HG02840 (cell line): ENCODE results near the gene BAHD1.

Experiments used
- ATAC-seq: cut with Tn5 transposase; IDR thresholded peaks from one replicate; pipeline ENCODE4 v1.9.1; 2021; ENCODE audit warnings: mild to moderate bottlenecking, moderate library complexity, moderate number of reproducible peaks; ENCODE audit not compliant: unreplicated experiment, low FRiP score

BAHD1 gene

DNA sequence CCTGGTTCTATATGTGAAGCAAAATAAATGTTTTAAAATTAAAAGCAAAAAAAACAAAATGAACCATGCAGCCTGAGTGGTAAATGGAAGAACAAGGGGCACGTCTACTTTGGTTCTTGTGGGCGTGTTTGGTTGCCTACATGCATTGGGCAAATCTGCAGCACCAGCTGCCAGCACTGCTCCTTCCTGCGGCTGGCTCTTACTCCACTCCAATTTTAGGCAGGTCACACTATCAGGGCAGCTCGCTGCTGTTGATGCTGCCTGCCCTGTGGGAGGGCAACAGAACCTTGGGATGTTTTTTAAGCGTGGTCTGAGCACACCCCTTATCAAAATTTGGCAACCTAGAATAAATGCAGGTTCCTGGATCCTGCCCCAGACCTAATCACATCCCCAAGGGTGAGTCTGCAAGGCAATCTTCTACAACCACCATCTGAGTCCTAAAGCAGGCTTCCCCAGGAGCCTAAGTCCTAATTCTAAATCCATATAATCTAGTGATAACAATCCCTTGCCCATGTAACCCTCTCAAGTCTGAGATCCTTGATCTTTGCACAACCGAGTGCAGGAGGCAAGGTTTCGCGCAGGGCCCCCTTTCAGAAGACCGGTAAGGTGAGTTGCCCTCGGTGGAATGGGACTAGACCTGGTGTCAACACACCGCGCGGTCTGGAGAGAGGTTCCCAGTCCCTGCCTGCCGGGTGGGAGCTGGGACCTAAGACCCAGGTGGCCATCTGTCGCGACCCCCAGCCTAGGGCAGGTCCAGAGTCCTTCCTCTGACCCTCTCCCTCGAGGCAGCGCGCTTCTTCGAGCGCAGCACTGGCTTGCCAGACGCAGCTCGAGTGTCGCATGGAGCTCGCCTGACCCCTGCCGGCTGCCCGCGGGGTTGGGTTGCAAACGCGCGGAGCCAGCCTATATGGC lies 19.3 kb upstream of the BAHD1 start:
- no peak for ATAC-seq

DNA sequence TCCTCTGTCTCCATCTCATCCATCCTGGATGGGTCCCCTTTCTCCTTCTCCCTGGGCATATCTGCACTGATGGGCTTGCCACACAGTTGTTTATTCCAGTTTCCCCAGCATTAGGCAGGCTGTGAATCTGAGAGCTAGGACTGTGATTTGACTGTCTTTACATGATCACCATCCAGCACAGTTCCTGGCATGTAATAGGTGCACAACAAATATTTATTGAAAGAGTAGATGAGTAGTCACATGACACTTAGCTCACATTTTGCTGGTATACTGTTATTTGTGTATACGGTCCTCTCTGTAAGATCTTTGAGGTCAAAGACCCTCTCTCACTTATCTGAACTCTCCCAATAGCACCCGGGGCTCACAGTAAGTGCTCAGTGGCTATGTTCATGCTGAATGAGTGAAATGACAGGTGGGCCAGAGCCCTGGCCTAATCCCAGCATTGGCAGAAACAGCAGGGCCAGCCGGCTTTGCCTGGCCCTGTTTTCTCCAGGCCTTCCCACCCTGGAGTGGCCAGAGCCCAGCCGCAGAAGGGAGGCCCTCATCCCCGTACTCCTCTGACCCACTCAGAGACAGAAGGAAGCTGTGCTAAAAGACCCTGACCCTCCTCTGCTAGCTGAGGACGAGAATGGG lies 16.2 kb upstream of the BAHD1 start:
- ATAC-seq, result no peak

DNA sequence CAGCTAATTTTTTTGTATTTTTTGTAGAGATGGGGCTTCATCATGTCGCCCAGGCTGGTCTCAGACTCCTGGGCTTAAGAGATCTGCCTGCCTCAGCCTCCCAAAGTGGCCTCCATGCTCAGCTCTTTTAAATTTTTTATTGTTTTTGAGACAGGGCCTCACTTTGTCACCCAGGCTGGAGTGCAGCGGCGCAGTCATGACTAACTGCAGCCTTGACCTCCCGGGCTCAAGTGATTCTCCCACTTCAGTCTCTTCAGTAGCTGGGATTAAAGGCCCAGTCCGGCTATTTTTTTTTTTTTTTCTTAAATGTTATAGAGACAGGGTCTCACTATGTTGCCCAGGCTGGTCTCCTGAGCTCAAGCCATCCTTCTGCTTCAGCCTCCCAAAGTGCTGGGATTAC lies 15.1 kb upstream of the BAHD1 start:
- ATAC-seq, result no peak

DNA sequence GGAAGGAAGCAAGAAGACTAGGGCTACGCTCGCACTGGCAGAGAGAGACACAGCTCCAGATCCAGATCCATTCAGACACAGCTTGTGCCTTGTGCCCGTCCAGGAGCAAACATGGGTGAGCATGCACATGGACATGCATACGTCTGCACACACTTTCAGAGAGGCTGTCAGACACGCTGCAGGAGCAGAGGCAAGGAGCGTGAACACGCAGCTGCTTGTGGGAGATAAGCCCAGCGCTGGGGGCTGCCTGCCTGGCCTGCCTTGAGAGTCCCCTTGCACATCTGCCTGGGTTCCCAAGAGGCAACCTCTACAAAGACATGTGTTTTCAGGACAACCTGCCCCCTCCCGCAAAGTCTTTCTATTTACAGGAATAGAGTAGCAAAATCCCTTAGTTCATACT lies 13.6 kb upstream of the BAHD1 start:
- no peak for ATAC-seq

DNA sequence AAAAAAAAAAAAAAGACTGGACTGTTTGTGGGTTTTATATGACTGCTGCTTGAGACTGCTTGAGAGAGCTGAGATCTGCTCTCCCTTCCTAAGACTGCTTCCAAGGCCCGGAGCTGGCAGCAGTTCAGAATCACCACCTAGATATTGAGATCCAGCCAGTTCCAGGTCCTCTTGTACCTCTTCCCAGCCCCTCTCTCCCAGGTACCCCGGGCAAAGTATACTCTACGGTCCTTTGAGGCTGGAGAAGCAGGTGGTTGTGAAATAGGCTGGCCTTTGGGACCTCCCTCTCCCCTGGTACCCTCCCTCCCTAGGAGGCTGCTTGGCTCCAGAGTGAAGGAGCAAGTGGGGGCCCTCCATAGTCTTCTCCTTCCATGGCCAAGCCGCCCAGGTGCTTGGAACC lies 12.6 kb upstream of the BAHD1 start:
- ATAC-seq, result no peak

DNA sequence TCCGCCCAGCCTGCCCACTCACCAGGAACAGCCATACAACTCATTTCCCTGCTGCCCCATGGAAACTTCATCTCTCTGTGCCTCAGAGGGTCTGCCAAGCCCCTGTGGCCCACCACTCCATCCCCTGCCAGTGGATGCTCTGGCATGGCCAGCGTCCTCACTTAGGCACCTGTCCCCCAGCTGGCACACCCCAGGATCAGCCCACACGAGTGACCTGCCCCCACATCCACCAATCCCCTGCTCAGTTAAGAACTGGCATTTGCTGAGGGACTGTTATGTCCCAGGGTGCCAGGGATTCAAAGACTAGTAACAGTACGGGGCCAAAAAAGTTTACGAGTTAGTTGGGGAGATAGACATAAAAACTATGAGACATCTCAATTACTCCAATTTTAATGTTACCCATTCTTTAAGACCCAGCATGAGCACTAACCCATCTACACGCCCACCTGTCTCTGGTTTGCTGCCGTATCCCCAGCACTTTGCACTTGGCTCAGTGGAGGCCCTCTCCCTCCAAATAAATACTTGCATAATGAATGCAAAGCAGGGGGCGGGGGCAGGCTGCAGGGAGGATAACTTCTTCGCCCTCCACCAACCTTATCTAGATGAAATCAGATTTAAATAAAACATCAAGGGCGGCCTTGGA lies 11.6 kb upstream of the BAHD1 start:
- ATAC-seq, result no peak

DNA sequence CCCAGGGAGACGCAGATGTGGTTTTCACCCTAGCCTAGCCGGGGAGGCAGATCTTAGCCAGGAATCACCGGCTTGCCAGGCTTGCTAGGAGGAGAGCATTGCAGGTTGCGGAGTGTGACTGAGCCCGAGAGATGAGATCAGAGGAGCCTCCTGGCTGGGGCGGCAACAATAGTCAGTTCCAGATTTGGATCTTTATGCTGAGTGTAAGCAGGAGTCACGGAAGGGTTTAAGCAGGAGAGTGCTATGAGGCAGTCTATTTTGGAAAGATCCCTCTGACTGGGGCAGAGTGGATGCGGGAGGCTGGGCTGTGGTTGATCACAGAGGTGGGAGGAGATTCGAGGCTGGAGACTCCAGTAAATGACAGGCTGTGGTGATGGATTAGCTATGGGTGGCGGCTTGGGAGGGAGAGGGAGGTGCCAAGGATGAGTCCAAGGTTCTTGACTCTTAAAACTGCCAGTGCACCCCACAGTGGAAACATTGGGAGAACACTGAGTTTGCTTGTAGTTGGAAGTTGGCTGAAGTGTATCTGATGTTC lies 10.4 kb upstream of the BAHD1 start:
- ATAC-seq, result no peak

DNA sequence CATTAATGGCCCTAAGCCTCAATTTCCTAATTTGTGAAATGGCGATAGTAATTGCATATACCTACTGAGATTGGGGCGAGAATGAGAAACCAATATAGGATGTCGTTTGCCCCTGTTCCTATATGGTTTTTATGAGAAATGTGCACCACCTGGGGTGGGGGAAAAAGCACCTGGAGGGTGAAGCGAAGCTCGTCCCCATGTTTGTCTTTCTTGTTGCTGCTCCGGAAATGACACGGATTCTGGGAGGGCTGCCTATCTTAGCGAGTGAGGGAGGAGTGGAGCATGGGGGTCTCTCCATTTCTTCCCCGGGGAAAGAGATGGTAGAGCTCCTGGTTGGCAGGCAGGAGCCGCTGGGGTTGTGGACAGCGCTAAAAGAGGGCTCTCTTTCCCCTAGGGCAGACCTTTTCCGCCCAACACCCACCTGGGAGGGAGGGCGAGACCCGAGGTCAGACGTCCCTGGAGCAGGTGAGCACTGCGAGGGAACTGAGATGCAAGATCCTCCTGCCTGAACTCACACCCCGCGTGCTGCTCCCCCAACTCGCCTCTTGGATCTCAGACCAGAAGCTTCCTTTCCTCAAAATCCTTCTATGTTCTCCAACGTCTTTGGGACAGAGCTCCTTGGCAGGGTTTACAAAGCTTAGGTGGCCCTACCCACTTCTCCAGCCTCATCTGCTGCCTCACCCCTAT lies 5.6 kb upstream of the BAHD1 start:
- ATAC-seq, result no peak

DNA sequence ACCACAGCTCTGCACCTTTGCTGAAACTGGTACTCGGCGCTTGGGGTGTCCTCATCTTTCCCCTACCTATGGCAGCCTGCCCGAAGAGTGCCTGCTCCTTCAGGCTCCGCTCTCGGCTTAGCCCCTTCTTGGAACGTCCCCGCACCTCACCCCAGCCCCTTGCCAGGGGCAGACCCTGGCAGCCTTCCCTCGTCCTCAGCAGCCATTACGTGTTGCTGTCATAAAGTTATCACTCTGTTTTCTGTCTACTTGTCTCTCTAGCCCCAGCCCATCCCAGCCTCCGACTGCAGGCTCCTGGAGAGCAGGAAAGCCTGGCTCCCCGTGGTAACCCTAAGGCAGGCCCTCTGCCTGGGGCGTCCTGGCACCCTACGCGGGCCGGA lies 5.1 kb upstream of the BAHD1 start:
- ATAC-seq, result no peak

DNA sequence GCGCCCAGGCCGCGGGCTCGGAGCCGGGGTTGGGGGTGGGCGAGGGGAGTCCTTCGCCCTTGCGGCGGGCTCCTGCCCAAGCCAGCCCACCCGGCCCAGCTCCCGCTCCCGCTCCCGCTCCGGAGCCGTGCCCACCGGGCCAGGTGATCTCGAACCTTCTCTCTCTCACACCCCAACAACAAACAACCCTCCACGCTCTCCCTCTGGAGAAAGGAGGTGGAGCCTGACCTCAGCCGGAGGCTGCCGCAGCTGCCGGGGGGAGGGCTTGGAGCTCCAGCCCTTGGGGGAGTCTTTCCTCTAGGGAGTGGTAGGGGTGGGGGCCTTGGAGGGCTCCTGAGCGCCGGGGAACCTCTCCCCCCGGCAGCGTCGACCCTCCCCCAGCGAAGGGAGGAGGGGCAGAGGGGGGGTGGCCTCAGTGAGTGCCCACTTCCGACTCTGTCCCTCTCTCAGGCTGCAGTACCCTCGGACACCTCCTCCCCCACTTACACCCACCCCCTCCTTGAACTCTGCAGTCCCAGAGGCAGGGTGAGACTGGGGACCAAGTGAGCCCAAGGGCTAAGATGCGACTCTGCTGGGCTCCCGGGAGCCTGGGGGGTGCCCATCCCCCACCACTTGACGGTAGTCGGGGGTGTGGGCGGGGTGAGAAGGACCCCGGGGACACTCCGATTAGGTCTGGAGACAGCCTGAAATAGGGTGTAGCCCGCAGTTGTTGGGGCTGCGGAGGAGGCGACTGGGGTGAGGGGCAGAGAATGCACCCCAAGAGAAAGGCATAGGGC lies 4.4 kb upstream of the BAHD1 start:
- no peak for ATAC-seq

DNA sequence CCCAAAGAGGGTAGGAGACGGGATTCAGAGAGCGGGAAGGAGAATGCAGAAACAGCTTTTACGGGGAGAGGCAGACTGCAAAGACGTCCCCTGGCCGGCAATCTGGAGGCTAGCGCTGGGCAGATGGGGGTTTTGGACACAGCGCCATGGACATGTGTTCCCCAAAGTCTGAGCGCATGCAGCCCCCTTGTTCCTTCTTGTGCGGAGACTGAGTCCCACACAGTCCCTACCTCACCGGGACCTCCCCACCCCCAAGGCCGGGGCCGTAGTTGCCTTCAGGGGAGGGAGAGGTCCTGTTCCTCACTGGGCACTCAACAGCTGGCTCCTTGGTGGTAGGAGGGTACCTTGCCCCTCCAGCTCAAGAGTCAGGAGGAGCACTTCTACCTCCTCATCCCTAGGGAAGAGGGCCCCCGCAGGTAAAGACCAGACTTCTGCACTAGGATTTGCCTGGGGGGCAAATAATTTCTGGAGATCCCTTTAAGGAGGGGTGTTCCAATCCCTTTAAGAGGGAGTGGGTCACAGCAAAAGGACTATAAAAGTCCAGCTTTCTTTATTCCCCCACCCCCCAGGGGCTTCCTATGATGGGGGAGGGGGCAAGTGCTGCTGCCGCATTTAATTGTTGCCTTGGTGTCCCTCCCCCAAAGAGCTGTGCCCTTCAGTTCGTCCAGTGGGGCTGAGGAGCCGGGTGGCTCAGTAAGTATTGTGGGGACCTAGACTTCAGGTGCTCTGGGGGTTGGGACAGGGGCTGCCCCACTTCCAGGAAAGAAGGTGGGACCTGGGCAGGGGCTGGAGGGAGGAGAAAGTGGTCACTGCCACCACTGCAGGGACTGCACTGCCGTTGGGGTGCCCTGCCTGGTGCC lies 3.6 kb upstream of the BAHD1 start:
- ATAC-seq, result no peak

DNA sequence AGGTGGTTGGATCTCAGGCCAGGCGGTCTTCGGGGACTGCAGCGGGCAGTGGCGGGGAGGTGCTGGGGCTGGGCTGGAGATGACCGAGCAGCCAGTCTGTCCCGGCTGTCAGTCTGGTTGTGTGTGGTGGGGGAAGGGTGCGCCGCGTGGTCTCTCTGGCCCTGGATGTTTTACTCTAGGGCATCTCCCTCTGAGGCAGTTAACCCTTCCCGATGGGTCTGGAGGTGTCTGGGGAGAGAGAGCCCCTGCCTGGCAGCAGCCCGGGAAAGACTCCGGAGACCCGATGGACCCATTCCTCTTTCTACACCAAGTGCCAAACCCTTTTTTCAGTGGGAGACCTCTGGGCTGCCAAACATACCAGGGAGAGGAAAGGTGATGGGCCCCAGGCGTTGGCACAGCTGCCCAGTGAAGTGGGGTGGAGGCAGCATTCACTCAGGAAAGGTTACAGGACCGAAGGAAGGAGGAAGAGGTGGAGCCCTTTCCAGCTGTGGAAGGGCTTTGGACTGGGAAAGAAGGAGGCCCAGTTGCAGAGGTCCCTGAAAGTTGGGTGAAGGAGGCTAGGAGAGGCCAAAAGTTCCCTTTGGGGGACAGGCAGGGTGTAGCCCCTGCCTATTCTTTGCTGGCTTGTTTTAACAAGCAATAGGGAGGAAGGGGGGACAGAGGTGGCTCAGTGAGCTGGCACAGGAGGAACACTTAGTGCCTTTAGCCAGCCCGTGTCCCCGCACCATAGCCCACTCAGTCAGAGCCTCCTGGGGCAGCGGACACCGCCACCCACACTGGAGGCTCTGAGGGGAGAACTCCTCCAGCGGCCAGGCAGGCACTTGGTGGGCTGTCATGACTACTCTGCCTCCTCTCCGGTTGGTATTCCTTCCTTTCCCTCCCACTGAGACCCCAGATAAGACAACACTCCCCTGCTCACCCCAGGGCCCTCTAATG lies 2.7 kb upstream of the BAHD1 start:
- no peak for ATAC-seq

DNA sequence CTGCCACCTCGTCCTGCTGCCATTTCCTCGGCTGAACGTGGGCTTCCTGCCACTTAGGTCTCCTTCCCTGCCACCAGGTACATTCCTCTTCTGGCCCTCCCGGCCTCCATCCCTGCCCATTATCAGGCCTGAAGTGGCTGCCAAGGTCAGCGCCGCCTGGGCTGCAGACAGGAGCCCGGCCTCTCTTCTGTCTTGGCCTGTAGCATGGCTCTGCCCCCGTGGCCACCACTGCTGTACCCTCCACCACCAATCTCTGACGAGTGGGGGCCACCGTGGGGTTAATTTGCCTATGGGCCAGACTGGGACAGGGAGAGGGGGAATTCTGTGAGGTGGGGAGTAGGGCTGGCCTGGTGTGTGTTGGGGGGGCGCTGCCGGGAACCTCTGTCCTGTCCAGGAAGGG lies 2.0 kb upstream of the BAHD1 start:
- ATAC-seq, result no peak

DNA sequence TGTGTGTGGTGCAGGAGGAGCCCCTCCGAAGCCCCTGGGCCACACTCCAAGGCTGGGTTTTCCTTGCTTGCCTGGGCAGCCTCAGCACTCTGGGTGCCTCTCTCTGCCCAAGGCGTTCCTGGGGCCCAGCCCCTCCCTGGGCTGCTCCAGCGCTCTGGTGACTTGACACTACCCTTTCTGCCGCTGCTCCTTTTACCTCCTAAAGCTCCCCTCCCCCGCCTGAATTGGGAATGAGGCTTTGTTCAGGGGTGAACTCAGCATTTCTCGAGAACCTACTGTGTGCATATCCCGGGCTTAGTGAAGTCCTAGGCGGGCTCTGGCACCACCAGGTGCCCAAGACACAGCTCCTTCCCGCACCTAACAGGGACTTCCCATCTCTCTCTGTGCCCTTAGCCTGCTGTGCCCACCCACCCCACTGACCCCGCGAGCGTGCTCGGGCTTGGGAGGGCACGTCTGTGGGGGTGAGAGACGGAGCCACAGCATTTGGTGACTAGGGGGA lies 1.2 kb upstream of the BAHD1 start:
- no peak for ATAC-seq

DNA sequence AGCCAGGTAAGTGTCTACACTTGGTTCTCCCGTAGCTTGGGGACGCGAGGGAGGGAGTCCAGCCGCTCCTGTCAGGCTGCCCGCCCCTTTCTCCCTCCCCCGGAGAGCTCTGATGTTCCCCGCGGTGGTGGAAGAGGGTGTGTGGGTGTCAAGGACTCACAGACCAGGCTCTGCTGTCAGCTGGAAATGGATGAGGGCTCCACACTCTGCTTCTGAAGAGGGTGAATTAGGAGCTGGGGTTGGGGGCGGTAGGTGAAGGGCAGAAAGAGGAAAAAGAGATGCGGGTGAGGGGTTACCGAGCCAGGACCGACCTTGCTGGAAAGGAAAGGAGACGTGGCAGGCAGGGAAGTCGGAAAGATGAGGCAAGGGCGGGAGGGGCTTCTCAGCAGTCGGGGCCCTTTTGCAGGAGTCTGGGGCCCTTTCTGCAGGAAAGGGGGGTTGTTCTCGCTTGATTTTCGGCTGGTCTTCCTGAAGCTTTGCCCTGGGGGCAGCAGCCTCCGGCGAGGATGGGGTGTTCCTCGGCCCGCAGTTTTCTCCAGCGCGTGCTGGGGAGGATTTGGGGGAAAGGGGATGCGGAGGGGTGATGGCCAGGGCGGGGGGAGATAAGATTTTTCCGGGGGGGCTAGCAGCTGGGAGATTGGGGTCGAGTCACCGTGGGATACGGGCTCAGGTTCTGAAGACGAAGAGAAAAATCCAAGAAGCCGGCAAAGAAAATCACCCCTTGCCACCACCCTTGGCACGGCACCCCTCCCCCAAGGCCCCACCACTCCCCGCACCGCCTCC lies 602 bp upstream of the BAHD1 start:
- ATAC-seq, result no peak

DNA sequence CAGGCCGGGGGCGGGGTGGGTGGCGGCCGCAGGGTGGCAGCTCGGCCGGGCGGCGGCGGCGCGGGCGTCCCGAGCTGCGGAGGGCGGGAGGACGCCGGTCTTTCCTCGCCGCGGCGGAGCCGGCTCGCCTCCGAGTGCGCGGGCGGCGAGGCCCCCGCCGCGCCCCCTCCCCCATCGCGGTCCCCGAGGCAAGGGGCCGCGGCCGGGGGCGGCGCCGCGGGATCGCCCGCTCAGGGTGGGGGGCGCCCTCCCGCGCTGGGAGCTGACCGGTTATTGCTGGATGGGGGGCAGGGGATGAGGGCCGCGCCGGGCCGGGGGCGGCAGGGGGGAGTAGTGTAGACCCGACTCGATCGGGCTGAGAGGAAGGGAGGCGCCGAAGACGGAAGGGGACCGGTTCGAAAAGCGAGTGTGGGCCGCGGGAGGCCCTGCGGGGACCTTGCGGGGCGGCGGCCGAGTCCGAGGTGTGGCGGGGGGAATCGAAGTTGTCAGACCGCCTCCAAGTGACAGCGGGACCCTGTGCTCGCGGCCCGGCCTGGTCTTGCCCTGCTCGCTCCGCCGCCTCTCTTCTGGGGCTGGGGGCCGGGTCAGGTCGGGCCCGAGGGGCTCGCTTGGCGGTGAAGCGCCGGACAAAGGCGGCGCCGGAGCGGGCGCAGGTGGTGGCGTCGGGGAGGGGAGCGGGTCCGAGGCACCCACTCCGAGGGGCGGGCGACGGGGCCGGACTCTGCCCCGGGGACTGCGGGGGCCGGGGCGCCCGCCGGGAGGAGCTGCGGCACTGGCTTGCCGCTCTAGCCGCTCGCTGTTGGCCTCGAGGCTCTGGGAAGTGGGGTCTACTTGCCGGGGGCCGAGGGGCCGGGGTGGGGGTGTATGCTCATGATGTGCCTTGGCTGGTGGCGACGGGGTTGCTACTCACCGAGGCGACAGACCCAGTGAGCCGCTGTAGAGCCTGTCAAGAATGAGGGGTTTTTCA lies 1.1 kb downstream of the BAHD1 start:
- no peak for ATAC-seq
